Embryonic facial prominence (tissue), 1 donor: ENCODE measurements around the gene ISLR2.

Experiments
- DNase-seq: peaks from one replicate; pipeline ENCODE4 v3.0.0-alpha.2; 2016; ENCODE audit errors: extremely low spot score

The ISLR2 gene

GRCh38 chr15:74128785-74129585 lies 1.4 kb upstream of the ISLR2 start:
- no peak for DNase-seq

- no peak for DNase-seq
Measured at GRCh38 chr15:74129586-74130154, 716 bp upstream of the ISLR2 start.

- DNase-seq = no peak
Measured at GRCh38 chr15:74130849-74131627, 652 bp downstream of the ISLR2 start.

- no peak for DNase-seq
Measured at GRCh38 chr15:74131628-74132413, 1.4 kb downstream of the ISLR2 start.

GRCh38 chr15:74132681-74133651 lies 2.6 kb downstream of the ISLR2 start:
- no peak for DNase-seq

- no peak for DNase-seq
Measured at GRCh38 chr15:74133694-74134386, 3.5 kb downstream of the ISLR2 start.

- DNase-seq = no peak
Measured at GRCh38 chr15:74134387-74135027, 4.1 kb downstream of the ISLR2 start.

- no peak for DNase-seq
Measured at GRCh38 chr15:74135041-74135565, 4.7 kb downstream of the ISLR2 start.

GRCh38 chr15:74136540-74136813 lies 6.1 kb downstream of the ISLR2 start:
- DNase-seq = no peak

GRCh38 chr15:74136814-74137536 lies 6.6 kb downstream of the ISLR2 start:
- DNase-seq = no peak

- no peak for DNase-seq
Measured at GRCh38 chr15:74137537-74137894, 7.1 kb downstream of the ISLR2 start.

GRCh38 chr15:74138642-74139041 lies 8.3 kb downstream of the ISLR2 start:
- DNase-seq = no peak

- DNase-seq = no peak
Measured at GRCh38 chr15:74141591-74141990, 11.2 kb downstream of the ISLR2 start.

GRCh38 chr15:74144153-74144775 lies 13.9 kb downstream of the ISLR2 start:
- no peak for DNase-seq

- no peak for DNase-seq
Measured at GRCh38 chr15:74146277-74146800, 16.0 kb downstream of the ISLR2 start.

- DNase-seq = no peak
Measured at GRCh38 chr15:74147051-74147450, 16.7 kb downstream of the ISLR2 start.

- DNase-seq = no peak
Measured at GRCh38 chr15:74155766-74156417, 25.5 kb downstream of the ISLR2 start.
